ENCODE measurements around the gene PRDX2.
"Not testable (repeated sequence)": the region's sequence is repeated elsewhere in the genome, so short reads cannot be mapped to it uniquely, and the experiment has no call there.

Gene PRDX2

DNA sequence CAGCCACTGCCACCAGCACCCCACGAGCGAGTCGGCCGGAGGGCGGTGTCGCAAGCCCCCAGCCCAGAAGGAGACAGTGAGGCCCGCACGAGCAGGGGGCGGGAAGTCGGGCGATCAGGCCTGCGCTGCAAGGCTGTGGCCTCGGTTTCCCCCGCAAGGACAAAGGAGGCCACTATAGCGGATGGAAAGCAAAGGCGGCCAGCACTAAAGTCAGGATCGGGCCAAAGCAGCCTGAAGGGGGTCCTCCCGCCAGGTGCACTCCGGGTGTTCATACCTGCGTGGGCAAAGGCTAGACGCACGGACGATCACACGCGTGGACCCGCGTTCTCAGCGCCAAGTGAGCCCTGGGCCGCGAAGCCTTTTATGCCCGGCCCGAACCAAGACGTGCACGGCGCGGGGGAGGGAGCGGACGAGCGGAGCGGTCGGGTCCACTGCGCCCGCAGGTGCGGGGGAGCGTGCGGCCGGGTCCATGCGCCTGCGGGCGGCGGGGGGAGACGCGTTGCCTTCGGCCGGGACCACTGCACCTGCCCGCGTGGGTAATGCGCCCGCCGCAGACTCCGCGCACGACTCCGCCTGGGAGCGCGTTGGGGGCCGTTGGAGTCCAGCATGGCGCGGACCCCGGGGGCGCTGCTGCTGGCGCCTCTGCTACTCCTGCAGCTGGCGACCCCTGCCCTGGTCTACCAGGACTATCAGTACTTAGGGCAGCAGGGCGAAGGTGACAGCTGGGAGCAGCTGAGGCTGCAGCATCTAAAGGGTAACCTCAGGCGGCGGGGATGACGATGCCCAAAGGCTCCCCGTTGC is at the start of gene PRDX2, which contains the start of gene THSD8:
Gene PRDX2, minus strand, starts transcription at position 335 of the 801 bp plus-strand sequence. CDS start 539 bp downstream, outside the sequence.
Gene THSD8, plus strand, starts transcription at position 604 of the 801 bp plus-strand sequence. Its CDS starts 3 bp downstream, at position 607.
- DNase-seq, result peak; percentile 54

DNA sequence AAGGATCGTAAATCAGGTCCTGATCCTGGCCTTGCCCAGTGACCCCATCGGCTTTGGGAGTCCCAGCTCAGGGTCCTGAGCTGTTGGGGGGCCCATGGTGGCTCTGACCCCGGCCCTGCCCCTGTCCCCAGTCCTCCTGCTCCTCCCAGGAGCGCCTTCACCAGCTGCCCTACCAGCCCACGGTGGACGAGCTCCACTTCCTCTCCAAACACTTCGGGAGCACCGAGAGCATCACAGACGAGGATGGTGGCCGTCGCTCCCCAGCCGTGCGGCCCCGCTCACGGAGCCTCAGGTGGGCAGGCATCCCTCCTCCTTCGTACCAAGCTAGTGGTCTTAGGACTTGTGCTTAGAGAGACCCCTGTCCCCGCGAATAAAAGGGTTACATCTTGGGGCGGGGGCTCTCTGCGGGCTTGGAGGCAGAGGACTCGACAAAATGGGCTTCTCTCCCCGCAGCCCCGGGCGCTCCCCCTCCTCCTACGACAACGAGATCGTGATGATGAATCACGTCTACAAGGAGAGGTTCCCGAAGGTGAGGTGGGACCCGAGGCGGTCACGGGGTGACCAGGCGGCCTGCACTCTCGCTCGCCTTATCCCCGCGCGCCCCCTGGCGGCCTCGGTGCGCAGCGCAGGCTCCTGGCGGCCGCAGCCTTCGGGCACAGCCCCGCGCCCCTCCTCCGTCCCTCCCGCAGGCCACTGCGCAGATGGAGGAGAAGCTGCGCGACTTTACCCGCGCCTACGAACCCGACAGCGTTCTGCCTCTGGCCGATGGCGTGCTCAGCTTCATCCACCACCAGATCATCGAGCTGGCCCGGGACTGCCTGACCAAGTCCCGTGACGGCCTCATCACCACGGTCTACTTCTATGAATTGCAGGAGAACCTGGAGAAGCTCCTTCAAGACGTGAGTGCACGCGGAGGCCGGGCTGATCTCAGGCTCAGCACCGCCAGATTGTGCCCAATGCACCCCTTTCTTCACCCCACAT is 45.8 kb upstream of the PRDX2 start:
- peak; percentile 25 for DNase-seq

DNA sequence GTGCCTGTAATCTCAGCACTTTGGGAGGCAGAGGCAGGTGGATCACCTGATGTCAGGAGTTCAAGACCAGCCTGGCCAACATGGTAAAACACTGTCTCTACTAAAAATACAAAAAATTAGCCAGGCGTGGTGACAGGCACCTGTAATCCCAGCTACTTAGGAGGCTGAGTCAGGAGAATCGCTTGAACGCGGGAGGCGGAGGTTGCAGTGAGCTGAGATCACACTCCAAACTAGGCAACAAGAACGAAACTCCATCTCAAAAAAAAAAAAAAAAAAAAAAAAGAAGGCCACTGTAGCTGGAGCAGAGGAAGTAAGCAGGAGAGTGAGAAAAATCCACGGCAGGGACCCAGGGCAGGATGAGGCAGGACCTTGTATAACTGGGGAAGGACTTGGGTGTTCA is 45.0 kb upstream of the PRDX2 start:
- DNase-seq, result not testable (repeated sequence)

DNA sequence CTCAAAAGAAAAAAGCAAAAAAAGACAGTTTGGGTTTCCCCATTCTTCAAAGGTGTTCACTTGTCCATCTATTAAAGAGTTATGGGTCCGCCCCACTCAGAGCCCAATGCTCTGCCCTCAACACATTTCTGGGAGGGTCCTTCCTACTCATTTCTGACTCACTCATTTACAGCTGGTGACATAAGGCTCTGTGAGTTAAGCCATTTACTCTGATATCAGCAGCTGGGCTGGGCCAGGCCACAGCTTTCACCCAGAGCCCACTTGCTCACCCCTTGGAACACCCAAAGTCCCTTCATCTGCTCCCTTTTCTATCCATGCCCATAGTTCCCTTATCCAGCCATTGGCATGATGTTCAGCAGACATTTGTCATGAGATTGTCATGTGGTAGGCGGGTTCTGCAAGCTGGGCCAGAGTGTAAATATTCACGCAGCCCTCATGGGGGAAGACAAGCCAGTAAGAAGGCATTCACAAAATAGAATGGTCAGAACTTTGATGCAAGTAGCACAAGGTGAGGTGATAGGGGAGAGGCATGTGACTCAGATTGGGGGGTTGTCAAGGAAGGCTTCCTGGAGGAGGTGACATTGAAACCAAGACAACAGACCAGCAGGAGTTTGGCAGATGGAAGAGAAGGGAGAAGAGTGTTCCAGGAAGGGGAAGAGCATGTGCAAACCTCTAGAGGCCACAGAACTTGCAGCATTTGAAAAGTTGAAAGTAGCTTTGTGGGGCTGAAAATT is 42.6 kb upstream of the PRDX2 start:
- DNase-seq, result no peak

DNA sequence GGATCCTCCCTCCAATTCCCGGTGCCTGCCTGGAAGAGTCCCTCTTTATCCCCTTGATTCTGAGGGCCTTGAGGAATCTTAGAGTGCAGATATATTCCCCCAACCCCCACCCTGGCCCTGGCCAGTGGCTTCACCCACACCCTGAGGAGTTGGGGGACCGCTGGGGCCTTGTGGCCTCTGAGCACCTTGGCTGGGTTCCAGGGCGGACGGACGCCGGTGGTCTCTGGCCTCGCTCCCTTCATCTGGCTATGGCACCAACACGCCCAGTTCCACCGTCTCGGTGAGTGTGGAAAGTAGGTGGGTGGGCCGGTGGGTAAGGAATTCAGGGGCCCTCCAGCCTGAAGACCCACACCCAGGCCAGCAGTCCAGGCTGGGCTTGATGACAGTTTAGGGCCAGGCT is 41.7 kb upstream of the PRDX2 start:
- DNase-seq, result no peak

DNA sequence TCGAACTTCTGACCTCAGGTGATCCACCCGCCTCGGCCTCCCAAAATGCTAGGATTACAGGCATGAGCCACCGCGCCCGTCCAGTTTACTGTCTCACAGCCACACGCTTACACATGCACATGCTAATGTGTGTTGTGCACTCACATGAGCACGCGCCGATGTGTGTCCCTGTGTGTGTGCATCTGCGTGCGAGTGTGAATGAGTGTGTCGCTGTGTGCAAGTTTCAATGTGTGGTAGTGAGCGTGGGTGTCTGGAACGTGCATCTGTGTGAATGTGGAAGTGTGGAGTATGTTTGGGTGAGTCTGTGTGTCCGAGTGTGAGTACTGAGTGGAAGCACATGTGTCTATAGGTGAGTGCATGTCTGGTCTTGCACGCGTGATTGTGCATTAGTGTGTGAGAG is 40.9 kb upstream of the PRDX2 start:
- DNase-seq, result no peak

DNA sequence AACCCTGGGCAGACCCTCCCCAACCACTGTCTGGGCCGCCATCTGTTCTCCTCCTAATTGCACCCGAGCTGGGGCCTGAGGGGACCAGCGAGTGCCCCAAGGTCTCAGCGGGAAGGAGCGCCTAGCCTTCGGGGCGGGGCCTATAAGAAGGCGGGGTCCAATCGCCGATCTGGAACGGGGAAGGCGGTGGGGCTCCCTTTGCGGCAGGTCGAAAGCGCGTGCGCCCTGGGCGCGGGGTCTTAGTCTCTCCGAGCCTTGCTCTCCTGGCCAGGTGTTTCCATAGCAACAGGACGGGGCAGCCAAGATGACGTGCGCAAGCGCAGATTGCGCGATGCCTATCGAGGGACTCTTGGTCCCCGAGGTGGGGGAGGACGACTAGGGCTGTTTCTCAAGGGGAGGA is 39.5 kb upstream of the PRDX2 start:
- no peak for DNase-seq

DNA sequence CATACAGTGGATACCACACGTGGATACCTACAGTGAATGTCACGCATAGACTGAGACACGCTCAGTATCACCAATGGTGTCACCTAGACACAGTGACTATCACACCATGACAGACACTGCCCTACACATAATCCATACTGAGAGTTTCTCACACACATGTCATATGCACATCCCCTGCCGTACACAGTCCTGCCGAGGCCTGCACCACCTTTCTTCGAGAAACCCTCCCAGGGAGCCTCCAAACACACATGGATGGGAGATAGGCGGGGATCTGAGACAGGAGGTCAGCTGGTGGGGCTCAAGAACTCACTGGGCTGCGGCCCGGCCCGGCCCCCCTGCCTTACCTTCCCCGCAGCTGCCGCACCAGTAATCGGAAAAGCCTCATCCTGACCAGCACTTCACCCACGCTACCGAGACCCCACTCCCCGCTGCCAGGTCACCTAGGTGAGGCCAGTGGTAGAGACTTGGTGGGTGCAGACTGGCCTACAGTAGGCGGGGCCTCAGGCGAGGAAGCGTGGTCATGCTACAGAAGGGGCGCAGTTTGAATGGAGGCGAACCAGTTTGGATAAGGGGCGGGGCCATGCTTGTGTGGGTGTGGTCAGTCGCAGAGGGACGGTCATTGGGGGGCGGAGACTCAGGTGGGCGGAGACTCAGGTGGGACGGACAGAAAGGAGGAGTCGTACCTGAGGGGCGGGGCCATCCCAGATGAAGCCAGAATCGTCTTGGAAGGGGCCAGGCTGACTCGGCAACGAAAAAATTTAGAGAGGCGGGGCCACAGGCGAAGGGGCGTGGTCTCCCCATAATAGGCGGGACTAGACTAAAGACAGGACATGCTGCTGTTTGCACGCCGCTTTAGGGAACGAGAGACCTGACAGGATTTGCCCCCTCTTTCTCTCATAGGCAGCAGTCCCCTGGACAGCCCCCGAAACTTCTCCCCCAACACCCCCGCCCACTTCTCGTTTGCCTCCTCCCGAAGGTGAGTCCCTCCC is 38.8 kb upstream of the PRDX2 start:
- DNase-seq, result peak; percentile 19

DNA sequence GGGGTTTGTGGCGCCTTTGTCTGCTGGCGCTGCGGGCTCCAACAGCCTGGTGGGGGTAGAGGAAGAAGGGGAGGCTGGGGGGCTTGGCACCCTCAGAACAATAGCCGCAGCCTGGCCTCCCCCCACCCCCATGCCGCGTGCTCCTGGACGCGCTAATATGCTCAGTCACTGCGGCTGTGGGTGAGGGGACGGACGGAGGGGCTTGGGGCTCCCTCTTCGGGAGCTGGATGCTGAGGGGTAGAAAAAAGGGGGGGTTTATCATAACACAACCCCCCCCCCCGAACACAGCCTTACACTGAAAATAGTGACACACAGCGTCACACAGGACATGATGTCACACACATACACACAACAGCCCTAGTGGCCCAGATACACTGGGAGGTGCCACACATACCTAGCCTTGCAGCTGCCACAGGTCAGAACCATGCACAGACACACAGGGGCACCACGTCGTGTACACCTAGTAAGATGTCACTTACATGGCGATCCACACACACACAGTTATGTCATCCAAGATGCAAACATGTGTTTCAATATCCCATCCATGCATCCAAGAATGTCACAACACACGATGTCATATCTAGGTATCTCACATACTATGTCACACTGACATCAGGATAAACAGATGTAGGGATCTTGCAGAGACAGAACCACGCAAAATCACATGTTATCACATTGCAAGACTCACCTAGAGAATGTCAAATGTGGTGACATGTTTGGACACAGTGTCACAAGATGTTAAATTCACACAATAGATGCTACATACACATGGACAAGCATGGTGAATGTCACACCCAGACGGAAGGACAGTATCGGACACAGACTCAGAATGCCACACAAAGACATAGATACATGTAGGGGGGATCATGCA is 37.5 kb upstream of the PRDX2 start:
- no peak for DNase-seq

DNA sequence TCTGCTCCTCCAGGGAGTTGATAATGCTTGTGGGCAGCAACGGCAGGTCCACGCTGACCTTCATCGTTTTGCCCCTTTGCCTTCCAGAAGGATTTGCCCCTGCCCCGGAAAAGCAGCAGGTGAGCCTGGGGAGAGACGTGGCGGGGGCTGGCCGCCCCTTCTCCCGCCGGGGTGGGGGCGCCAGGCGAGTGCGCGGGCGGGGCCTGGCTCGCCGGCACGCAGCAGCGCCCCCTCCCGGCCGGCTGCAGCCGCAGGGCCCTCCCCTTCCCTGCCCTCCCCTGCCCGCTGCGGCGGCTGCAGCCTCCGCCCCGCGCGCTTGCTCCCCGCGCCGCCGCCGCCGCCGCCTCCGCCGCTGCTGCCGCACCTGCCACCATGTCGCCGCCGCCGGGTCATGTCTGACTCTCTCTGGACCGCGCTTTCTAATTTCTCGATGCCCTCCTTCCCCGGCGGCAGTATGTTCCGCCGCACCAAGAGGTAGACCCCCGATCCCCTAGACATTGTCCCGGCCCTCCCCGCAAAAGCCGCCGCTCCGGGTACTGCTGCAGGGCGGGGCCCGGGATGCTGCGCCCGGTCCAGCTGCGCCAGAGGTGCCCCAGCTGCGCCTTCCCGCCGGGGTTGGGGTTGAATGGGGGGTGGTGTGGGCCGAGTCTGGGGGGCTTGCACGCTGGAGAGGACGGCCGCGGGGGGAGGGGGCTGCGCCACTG is 36.7 kb upstream of the PRDX2 start, which contains the start of gene MAST1:
Gene MAST1, plus strand, starts transcription at position 334 of the 704 bp plus-strand sequence. Its CDS starts 58 bp downstream, at position 392.
- DNase-seq, result peak; percentile 29

DNA sequence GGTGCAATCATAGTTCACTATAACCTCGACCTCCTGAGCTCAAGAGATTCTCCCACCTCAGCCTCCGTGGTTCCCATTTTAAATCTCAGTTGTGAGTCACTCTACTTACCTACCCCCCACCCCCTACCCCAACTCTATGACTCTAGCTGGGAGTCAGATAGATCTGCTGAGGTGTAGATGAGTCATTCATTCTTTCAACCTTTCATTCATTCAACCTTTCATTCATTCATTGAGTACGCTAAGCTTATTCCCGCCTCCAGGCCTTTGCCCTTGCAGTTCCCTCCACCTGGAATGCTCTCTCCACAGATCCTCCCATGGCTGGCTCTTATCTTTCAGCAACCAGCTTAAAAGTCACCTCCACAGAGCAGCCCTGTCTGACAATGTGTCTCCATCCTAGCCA is 35.6 kb upstream of the PRDX2 start:
- DNase-seq, result no peak

DNA sequence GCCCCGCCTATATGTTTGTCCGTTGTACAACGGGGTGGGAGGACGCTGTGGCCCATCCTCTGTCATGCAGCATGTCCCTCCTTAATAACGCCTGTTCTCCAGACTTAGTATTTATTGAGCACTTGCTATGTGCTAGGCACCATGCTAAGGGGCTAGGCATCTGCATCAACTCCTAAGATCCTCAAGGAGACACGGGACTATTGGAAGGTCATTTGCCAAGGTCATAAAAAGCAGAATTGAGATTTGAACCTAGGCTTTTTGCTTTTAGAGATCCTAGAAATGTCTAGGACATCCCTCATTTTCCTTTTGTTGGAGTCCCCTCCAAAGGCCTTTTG is 34.9 kb upstream of the PRDX2 start:
- DNase-seq, result no peak

DNA sequence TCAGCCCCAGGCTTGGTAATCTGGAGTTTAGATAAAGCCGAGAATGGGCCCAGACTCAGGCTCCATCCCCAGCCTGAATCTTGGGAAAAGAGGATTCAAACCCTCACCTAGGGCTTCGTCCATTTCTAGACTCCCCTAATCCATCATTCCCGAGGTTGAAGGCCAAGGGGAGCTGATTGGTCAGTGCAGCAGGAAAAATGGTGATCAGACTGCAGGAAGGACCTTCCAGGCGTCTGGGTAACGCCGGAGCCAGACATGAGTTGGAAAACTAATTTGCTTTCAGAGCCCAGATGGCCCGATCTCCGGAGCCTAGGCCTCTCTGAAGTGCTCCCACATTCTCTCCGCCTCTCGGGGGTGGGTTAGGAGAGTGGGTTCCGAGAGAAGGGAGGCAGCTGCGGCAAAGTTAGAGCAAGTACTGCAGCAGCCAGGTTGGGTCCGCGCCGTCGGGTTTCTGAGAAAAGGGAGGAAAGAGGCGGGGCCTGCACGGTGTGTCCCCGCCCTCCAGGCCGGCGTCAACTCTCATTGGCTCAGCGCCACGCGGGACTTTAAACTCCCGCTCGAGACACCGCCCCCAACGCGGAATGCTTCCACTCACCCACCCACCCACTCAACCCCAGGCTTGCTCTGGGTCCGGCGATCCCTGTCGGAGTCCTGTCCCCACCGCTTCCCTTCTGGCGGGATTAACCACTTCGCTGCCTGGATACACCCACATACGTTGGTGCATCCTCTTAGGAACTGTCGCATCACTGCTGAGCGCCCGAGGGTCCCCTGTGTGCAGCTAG is 33.6 kb upstream of the PRDX2 start:
- DNase-seq, result no peak

DNA sequence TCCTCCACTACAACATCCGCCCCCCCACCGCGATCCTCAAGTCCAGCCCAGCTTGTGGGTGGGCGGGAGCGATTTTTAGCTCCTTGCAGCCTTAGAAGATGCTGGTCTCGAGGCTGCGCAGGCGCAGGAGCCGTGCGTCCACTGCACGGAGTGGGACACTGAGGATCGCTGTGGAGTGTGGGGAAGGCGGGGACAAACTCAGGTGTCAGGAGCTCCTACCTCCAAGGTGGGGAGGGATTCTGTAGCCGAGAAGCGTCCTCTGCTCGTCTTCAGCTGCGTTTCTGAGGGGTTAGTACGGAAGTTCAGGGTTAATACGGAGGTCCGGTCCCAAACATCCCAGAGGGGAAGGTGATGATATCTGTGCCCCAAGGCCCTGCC is 33.0 kb upstream of the PRDX2 start, which contains the start of gene RTBDN:
Gene RTBDN, minus strand, starts transcription at position 14 of the 378 bp plus-strand sequence. CDS start 4,600 bp downstream, outside the sequence.
- DNase-seq, result no peak

DNA sequence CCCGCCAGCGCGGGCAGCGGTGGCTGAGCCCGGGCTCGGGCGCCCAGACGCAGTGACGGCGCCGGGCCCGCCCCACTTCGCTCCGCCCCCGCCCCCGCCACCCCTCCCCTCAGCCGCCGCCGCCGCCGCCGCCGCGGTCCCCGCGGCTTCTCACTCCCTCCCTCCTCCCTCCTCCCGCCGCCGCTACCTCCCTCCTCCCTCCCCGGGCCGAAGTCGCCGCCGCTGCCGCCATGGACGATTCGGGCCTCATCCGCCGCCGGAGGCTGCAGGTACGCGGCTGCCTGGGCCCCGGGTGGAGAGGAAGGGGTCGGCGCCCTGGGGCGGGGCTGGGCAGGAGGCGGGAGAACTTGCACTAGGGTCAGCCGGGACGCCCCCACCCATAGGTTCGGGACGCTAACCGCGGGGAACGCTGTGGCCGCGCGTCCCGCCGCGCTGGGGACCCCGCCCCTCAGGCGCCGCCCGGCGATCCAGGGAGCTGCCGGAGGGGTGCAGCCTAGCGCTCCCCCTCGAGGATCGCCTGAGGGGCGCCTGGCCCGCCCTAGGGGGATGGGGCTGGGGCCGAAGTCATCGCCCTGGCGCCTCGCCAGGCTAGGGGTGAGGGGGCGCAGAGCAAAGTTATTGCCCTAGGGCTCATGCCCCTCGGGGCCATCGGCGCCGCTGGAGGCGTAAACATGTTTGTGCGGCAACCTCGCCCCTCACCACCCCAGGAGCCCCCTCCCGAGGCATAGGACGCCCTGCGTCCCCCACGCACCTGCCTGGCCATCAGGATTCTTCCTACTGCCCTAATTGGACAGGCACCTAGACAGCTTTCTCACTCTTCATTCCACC is 32.4 kb upstream of the PRDX2 start:
- peak; percentile 54 for DNase-seq

DNA sequence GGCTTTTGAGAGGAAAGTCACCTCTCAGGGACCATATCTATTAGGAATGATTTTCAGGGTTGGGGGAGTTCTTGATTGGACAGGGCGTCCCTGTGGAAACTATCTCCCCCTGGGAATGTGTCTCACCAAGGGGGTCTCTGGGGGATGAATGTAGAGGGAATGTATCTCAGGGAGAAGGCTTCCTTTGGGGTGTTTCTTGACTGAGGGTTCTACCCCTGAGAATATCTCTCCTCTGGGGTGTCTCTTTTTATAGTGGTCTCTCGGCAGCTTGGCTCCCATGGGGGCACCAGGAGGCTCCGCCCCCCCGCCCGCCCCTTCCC is 31.8 kb upstream of the PRDX2 start:
- DNase-seq, result no peak

DNA sequence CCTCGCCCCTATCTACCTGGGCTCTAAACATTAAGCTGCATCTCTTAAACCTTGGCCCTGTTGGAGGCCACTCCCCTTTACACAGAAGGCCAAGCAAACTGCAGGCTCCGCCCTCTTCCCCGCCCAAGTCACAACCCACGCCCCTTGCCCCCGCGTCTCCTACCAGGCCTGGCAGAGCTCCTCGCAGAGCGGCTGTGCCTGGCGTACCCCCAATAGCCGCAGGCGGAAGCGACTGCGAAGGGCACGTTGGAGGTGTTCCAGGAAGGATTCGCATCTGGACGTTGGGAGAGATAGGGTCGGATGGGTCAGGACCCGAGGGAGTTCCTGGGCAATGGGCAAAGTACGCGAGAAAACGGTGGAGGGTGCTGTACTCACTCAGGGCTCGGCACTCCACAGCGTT is 26.9 kb upstream of the PRDX2 start:
- no peak for DNase-seq

Data from NCI-H345 (cell line).